NCI-H2227 (cell line): ENCODE measurements around the gene M1AP.

ENCODE experiments used
- DNase-seq: peaks from one replicate; lab custom pipeline; 2025; ENCODE audit not compliant: unreplicated experiment; lab: John Stamatoyannopoulos, UW

The M1AP gene

DNA sequence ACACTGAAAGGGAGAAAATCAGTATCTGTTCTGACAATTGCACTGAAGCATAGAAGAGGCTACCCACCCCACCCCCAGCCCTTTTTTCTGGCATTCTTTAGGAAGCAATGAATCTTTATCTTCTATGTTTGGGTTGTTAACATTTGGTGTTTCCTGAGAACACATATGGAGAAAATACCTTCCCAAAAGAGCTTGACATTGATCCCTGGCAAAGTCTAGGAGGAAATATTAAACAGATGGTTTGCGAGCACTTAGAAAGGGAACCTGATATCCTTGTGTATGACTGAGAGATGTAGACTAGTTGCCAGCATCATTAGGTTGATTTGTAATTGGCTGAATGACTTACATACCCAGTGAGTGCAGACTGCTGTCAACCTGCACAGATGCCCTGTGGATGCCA, 50.7 kb downstream of the M1AP start:
- no peak for DNase-seq

DNA sequence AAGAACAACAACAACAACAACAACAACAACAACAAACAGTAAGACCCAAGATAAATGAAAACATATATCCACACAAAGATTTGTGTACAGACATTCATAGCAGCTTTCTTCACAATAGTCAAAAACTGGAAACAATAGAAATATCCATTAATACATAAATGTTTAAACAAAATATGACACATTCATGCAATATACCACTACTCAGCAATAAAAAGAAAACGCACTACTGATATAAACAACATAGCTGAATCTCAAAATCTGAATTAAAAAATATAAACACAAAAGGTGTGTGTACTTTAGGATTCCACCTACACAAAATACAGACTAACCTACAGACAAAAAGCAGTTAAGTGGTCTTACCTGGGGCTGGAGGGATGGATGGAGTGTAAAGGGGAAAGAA, 51.5 kb downstream of the M1AP start:
- DNase-seq = no peak

DNA sequence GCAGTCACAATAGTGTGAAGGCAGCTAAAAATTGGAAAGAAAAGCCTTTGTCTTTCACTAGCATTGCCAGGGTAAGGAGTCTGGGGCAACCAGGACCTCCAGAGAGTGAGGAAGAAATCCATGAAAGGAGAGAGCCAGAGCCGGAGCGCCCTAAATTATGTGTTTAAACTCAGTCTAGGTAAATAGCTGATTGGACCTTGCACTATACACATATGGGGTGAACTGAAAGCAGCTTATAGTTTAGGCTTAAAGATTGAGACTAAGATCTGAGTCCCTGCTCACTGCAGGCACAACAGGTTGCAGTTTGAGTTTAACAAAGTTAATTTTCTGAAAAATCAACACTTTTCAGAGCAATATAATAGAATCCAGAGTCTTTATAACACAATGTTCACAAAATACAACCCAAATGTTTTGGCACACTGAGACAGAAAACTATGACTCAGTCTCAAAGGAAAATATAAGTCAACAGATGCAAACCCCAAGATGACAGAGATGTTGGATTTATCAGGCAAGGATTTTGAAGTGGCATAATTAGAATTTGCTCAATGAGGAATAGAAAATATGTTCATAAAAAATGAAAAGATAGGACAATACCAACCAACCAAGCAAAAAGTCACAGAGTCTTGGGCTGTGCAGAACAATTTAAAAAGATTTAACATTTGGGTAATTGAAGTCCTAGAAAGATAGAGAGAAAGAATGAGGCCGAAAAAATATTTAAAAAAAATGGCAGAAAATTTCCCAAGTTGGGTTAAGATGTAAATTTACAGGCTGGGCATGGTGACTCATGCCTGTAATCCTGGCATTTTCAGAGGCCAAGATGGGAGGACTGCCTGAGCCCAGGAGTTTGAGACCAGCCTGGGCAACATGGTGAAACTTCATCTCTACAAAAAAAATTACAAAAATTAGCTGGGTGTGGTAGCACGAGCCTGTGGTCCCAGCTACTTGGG, 54.0 kb downstream of the M1AP start:
- DNase-seq = no peak

DNA sequence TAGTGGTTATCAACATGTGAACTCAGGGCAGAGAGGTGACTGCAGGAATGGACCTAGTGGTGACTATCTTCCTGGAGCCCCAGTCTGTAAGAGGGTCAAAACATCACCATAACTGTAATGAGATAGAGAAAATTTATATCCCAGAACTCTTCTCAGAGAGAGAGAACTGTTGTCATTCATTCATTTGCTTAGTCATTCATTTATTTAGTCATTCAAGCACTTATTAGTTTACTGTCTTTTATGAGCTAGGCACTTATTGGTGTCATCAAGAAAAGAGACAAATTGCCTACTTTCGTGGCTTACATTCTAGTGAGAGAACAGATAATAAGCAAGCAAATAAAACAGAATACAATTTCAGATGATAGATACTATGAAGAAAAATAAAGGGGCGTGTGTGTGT, 59.5 kb downstream of the M1AP start:
- no peak for DNase-seq

DNA sequence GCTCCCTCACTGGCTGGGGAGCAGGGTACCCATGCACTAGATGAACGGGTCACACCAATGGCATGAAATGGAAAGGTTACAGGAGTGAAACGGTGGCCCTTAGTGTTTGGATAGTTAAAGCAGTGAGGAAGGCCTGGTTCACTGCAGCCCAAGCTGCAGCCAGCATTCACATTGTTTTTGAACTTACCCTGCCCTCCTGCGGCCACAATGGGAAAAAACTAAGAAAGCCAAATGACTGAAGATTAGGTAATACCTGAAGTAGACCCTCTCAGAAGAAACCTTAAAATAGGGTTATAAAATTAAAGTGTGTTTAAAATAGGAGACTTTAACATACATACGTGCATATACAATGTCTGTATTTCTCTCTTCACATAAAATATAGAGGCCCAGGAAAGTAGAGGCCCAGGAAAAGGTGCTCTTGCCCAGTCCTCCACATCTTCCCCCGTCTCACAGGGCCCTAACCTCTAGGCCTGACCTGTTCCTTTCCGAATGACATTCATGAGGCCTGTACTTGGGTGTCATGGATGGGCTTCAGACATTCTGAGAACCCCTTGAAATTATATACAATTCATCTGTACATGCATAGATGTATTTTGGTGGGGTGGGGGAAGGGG, 60.4 kb downstream of the M1AP start:
- DNase-seq = peak; percentile 74

DNA sequence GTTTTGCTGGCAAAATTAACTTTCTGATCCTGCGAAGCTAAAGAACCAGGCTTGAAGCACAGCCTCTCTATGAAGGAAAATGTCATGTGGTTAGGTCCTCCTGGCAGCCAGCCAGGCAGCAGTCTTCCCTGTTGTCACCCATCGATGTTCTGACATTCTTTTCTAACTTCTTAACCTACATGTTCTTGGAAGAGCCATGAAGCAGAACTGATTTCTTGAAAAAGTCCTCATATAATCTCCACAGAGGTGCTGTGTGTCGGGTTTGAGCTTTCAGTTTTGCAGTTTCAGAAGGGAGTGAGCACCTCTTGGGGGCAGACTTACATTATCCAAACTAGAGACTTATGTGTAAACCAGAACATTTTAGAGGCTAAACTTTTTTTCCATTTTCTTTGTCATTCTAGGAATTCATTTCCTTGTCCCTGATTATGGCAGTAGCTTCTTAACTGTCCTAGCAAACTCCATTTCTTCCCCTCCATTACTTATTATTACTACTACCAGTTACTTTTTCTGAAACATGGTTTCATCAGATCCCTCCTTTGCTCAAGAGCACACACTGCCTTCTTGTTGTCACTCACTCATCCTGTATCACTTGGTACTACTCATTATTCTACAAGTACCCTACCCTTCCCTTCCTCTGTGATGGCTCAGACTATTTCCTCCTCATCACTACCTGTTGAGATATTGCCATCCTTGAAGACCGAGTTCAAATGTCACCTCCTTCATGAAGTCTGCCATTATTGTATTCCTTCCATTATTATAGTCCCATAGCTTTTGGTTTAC, 62.5 kb downstream of the M1AP start:
- no peak for DNase-seq

DNA sequence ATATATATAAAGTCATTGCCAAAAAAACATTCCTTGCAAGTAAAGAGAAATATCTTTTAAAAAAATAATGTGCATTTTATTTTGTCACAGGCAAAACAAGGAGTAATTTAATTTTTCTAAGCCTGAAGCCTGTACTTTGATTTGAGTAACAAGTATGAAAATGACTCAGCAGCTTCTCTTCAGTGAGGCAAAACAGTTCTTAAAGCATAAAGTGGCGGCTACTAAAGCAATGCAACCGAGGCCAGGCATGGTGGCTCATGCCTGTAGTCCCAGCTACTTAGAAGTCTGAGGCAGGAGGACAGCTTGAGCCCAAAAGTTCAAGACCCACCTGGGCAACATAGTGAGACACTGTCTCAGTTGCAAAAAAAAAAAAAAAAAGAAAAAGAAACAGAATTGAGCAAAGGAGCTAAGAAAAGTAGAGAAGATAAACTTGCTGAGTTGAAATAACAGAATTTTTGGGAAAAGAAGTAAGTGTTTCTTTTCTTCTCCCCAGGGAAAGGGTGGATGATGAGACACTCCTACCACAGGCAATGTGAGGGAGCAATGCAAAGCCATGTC, 64.0 kb downstream of the M1AP start:
- DNase-seq = no peak

DNA sequence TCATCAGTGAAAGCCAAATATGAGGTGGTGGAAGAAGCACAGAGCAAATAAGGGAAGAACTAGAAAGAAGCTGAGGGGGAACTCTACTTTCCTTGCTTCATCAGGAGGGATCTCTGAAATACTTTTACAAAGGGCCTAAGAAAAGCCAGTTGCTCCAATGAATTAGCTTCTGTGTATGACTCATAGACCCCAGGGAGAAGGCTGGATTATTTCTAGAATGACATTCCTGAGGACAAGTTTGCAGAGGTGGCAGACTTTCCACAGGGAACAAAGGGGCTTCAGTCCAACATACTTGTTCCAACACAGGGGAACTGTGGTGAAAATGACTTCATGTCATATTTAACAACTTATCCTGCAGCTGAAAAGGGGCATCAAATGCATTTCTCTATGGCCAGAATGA, 64.6 kb downstream of the M1AP start:
- no peak for DNase-seq

DNA sequence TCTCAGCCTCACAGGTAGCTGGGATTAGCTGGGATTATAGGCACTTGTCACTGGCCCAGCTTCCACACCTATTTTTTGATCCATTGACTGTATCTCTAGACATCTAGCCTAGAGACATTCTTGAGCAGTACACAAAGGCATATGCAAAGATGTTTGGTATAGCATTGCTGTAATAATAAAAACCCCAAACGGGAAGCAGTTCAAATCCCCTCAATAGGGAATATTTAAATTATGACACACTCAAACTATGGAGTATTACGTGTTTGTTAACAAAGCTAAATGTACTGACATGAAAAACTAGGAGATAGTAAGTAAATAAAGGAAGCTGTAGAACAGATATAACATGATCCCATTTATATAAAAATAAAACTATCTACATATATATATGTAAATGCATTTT, 65.9 kb downstream of the M1AP start:
- no peak for DNase-seq

DNA sequence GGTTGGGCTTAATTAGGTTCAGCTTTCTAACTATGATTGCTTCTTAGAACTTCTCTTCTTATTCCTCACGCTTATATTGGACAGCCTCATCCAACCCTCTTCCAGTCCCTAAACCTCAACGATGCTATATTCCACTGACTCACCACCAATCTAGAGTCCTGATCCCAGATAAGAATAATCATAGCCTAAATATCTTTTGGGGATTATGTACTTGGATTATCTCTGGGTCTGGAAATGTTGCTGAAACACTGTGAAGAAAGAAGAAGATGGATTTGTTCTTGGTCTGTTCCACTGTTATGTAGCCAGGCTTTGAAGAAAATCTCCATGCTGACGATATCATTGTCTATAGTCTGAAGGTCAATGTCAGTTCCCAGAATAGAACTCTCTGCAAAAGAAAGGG, 66.7 kb downstream of the M1AP start:
- no peak for DNase-seq

DNA sequence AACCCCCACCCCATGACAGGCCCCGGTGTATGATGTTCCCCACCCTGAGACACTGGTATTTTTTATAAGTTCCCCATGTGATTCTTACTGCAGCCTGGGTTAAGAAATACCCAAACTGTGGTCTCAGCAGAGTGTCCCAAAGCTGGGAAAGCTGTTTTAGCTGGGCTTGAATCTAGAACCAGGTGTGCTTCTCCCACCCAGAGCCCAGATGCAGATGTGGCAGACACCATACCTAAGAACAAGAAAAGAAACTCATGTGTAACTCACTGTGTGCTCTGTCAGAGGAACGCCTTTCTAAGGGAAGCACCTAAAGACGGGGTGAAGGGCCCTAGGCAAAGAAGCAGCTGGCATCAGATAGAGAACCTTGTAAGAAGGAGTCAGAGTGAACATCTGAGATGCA, 69.7 kb downstream of the M1AP start:
- no peak for DNase-seq

DNA sequence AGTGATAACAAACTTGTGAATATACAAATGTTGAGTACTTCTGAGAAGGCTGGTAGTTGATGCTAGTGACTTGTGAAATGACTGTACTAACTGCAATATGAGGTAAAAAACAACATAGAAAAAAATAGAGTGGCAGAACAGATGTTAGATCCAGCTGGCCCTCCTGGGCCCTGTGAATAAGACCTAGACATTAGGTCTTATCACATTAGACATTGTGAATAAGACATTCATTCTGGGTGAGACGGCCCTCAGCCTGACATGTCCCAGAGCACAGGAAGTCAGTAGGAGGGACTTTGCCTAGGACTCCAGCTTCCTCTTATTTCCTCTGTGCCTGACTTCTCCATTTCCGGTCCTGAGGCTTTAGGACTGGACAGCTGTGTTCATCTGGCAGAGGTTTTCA, 70.7 kb downstream of the M1AP start:
- no peak for DNase-seq

DNA sequence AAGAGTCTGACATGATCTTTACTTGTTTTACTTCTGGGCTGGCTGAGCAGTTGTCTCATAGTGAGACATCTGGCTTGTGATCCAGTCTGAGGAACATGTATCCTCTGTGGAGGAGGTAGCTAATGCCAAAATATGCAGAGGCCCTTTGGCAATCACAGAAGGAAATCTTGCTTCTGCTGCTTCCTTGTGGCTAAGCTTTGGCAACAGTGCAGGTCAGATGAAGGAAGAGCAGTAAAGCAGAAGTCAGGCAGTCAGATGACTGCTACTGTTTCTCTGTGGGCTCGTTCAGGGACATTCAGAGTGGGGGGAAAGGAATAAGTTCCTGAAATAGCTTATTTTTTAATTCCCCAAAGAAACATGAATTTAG, 71.3 kb downstream of the M1AP start:
- no peak for DNase-seq

DNA sequence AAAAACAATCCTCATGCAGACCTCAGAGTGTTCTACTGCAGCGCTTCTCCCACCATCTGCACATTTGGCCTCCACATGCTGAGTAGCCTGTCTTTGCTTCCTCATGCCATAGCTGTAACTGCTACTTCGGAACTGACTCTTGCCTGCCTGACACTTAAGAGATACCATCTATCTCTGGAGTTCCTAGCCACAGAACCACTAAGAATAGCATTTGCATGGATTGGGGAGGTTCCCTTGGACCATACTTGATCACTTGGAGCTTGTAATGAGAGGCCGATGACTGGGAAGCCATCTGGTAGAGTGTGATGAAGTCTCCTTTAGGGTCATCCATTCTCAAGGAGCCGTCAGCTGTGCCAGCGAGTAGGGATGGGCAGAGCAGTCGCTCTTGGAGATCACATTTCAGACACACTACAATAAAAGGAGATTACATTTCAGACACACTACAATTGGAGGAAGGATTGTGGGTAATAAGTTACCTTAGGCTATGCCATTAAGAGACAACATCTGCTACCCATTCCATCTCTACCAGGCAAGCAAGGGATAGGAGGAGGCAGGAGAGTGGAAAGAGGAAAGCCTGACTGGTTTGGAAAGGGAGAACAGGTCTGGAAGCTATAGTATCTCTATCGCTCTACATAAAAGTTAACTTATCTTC, 71.8 kb downstream of the M1AP start:
- no peak for DNase-seq

DNA sequence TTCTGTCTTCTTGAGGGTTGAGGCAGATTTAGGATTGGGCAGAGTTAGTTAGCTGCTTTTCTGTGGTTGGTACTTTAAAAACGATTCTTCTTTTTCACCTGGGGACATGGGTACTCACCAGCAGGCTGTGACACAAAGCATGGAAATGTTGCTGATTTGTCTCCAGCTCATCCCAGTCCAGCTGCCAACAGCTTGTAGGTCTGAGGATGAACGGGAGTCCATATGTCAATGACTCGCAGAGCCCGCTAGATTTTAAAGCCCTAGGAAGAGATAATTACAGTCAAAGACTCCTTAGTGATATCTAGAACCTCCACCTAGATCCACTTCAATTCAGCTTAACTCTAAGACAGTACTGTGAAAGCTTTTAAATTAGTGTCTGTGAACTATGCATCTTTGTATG, 72.8 kb downstream of the M1AP start:
- DNase-seq = no peak

DNA sequence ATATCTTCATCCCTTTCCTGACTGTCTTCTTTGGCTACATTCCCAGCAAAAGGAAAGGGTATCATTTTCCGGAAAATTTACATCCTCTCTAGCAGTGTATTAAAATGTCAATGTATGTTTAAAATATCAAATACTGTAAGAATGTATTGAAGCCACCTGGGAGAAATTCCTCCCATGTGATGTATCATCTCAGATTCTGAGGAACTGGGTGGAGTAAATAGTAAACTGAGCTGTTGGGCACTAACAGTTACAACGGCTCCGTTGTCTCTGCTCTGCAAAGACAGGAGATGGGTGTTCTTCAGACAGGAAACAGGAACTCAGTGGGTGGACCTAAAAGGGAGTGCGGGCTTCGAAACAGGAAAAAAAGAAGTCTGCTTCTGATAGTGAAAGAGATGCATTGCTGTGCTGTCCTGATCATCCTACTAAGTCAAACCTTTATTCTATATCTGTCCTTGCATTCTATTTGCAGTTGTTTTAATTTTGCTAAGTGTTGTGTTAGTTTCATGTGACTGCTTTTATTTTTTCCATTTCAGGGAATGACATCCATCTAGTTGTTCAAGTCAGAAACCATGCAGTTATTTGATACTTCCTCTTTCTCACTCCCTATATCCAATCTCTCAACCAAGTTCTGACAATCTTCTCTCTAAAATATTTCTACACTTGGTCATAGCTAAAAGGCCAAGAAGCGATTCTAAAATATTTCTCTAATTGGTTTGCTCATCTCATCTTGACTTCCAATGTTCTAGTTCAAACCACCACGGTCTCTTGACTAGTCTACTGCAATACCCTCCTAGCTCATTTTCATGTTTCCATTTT, 74.2 kb downstream of the M1AP start:
- no peak for DNase-seq

DNA sequence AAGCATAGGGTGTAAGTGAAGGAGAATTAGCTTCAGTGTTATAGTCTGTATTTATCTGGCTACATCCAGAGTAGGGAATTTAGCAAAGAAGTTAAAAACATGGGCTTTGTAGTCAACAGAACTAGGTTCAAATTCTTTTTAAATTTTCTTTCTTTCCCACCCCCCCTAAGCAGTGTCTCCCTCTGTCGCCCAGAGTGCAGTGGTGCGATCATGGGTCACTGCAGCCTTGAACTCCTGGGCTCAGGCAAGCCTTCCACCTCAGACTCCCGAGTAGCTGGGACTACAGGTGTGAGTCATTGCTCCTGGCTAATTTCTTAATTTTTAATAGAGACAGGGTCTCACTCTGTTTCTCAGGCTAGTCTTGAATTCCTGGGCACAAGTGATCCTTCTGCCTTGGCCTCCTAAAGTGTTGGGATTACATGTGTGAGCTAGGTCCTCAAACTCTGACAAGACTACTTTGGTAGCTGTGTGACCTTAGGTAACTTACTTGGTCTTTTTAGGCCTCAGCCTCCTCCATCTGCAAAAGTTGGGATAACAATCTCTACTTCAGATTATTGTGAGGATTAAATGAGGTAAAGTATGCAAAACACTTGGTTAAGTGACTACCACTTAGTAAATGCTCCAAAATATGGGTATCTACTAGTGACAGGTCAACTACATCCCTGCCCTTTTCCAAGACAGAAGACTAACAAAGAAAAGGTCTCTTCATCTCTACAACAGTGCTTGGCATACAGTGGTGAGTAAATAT, 75.8 kb downstream of the M1AP start:
- no peak for DNase-seq

DNA sequence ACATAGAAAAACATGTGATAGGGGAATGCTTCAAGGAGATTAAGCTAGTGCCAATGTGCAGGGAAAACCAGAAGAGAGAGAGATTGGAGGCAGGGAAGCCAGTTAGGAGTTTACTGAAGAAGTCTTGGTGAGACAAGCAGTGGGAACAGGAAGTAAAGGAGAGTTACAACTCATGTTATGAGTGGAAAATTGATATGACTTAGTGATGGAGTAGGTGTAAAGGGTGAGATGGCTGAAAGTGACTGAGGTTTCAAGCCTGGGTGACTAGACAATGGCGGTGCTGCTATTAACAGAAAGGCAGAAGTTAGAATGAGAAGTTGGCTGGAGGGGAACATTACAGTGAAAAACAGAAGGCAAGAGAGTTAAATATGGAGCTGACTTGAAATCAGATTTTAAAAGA, 77.1 kb downstream of the M1AP start:
- DNase-seq = no peak

DNA sequence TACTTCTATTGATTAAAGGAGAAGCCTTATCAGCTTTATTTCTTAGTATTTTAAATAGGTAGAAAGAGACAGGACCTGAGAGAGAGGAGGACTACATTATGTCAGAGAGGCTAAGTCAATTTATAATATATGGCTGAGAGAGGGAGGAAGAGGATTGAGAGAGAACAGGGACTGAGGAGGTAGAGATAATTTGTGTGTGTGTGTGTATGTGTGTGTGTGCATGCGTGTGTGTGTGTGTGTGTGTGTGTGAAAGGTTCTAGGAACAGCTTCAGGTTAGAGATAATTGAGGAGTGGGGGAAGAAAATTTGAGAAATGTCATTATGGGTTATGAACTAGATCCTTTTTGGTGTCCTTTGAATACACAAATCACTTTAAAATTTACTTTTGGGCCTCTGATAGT, 78.4 kb downstream of the M1AP start:
- no peak for DNase-seq

DNA sequence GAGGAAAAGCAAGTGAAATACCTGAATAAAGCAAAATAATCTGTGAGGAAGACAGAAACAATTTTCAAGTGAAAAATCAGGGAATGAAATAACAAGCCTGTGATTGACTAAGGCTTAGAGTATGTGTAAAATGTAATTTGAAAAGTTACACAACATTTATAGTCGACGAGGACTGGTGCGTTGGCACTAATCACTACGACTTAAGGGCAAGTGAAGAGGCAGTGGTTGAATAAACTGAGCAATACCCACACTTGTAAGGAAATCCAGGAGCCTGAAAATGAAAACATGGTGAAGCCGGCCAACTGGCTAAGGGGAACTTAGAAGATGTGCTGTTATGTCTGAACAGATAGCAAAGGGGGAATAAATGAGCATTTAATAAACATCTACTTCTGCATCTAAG, 80.2 kb downstream of the M1AP start:
- no peak for DNase-seq
